SK-N-SH (cell line): ENCODE data around the gene AGAP1. TPM values are rescaled to one million over a fixed set of nuclear protein-coding genes. Genes with fewer than 3 reads are reported as not detected.

Experiments used
- CTCF ChIA-PET: fragments of 300-600, 350-600 bp; formaldehyde crosslinking; extraction: SDS; loops from one replicate; lab custom pipeline; 2021; lab: Yijun Ruan, JAX
- POLR2A ChIA-PET: fragments of 350-600 bp; sonication (Branson Sonifier 250); formaldehyde crosslinking; extraction: SDS; loops from one replicate; lab custom pipeline; 2020; ENCODE audit warnings: antibody characterized with exemption, inconsistent platforms; lab: Yijun Ruan, JAX
- DNase-seq: peaks from one replicate; pipeline ENCODE4 v3.0.0; 2012
- H2AFZ ChIP-seq: fragments of 200-600 bp; sonication (generic); 2 replicates; pipeline ENCODE4 v1.8.1; 2016; ENCODE audit warnings: antibody characterized with exemption, mild to moderate bottlenecking, low read depth
- H3F3A ChIP-seq: fragments of 200-600 bp; sonication (generic); replicated peaks from 2 replicates; pipeline ENCODE3; 2016; ENCODE audit warnings: antibody characterized with exemption, mild to moderate bottlenecking; ENCODE audit not compliant: insufficient read depth
- H3K27ac ChIP-seq, 2 experiments: fragments of 200-500 bp in 1 of 2; fragments of 200-600 bp in 1 of 2; sonication (Bioruptor generic) in 1 of 2; sonication (generic), shearing (Covaris generic) in 1 of 2; 2 replicates each; pipeline versions ENCODE4 v1.5.1 to v1.6.1; 2014 to 2016; ENCODE audit warnings: low read depth in 2 of 2, inconsistent platforms in 1 of 2, low read length in 1 of 2, mild to moderate bottlenecking in 1 of 2, mixed read lengths in 1 of 2
- H3K27me3 ChIP-seq: fragments of 200-600 bp; sonication (generic), shearing (Covaris generic); 2 replicates; pipeline ENCODE4 v1.6.1; 2016; ENCODE audit warnings: mixed run types; ENCODE audit not compliant: insufficient read depth
- H3K36me3 ChIP-seq, 2 experiments: fragments of 200-500 bp in 1 of 2; fragments of 200-600 bp in 1 of 2; sonication (Bioruptor generic) in 1 of 2; sonication (generic) in 1 of 2; replicated peaks in 1 of 2; 2 replicates each; pipeline versions ENCODE3 to v1.5.1; 2014 to 2016; ENCODE audit warnings: low read length in 1 of 2, mild to moderate bottlenecking in 1 of 2; ENCODE audit not compliant: insufficient read depth in 2 of 2, control insufficient read depth in 1 of 2
- H3K4me1 ChIP-seq, 2 experiments: fragments of 200-500 bp in 1 of 2; fragments of 200-600 bp in 1 of 2; sonication (Bioruptor generic) in 1 of 2; sonication (generic), shearing (Covaris generic) in 1 of 2; 2 replicates each; pipeline versions ENCODE4 v1.5.1 to v1.6.1; 2014 to 2016; ENCODE audit warnings: low read depth in 1 of 2, low read length in 1 of 2, mixed run types in 1 of 2; ENCODE audit not compliant: insufficient read depth in 2 of 2, control insufficient read depth in 1 of 2
- H3K4me2 ChIP-seq: fragments of 200-600 bp; sonication (generic), shearing (Covaris generic); 2 replicates; pipeline ENCODE4 v1.6.1; 2017; ENCODE audit warnings: mixed run types
- H3K4me3 ChIP-seq, 2 experiments: fragments of 200-500 bp in 1 of 2; fragments of 200-600 bp in 1 of 2; sonication (Bioruptor generic) in 1 of 2; sonication (generic), shearing (Covaris generic) in 1 of 2; 2 replicates each; pipeline versions ENCODE4 v1.5.1 to v1.8.1; 2014 to 2016; ENCODE audit warnings: low read depth in 2 of 2, inconsistent platforms in 1 of 2, low read length in 1 of 2, mild to moderate bottlenecking in 1 of 2, mixed read lengths in 1 of 2, moderate library complexity in 1 of 2
- H3K79me2 ChIP-seq: fragments of 200-600 bp; sonication (generic); 2 replicates; pipeline ENCODE4 v1.8.1; 2017; ENCODE audit warnings: mild to moderate bottlenecking; ENCODE audit not compliant: insufficient read depth
- H3K9ac ChIP-seq: fragments of 200-600 bp; sonication (generic); 2 replicates; pipeline ENCODE4 v1.6.1; 2017; ENCODE audit warnings: mixed run types
- H3K9me2 ChIP-seq: fragments of 200-600 bp; sonication (generic); 2 replicates; pipeline ENCODE4 v1.6.1; 2017; ENCODE audit warnings: mixed run types
- H3K9me3 ChIP-seq: fragments of 200-600 bp; sonication (generic); 2 replicates; pipeline ENCODE4 v1.6.1; 2017; ENCODE audit warnings: mixed run types, mild to moderate bottlenecking, moderate library complexity
- H4K20me1 ChIP-seq: fragments of 200-600 bp; sonication (generic); 2 replicates; pipeline ENCODE4 v1.6.1; 2017; ENCODE audit warnings: mild to moderate bottlenecking, mixed run types; ENCODE audit not compliant: insufficient read depth
- CTCF ChIP-seq: fragments of 200-600 bp; sonication (generic); IDR thresholded peaks from 2 replicates; pipeline ENCODE4 v1.6.1; 2017; ENCODE audit warnings: antibody characterized with exemption, mild to moderate bottlenecking, moderate library complexity
- FOSL2 ChIP-seq: IDR thresholded peaks from 2 replicates; pipeline ENCODE4 v1.4.0; 2012; ENCODE audit warnings: low read depth, mild to moderate bottlenecking, moderate library complexity, borderline replicate concordance
- GABPA ChIP-seq: IDR thresholded peaks from 2 replicates; pipeline ENCODE4 v1.4.0; 2012; ENCODE audit warnings: low read depth, mild to moderate bottlenecking
- JUND ChIP-seq: IDR thresholded peaks from 2 replicates; pipeline ENCODE4 v1.4.0; 2012
- PBX3 ChIP-seq: IDR thresholded peaks from 2 replicates; pipeline ENCODE4; 2012
- RAD21 ChIP-seq: IDR thresholded peaks from 2 replicates; pipeline ENCODE4 v1.6.1; 2012; ENCODE audit warnings: mild to moderate bottlenecking, low read length
- RCOR1 ChIP-seq: fragments of 150-350 bp; IDR thresholded peaks from 2 replicates; pipeline ENCODE4 v1.6.1; 2017; ENCODE audit warnings: antibody characterized with exemption, low read length
- RFX5 ChIP-seq: IDR thresholded peaks from 2 replicates; pipeline ENCODE4 v1.6.1; 2012; ENCODE audit warnings: mild to moderate bottlenecking, improper control_type of control experiment, low read length
- RXRA ChIP-seq: IDR thresholded peaks from 2 replicates; pipeline ENCODE4 v1.4.0; 2012; ENCODE audit warnings: low read depth, mild to moderate bottlenecking, borderline replicate concordance
- SMC3 ChIP-seq: IDR thresholded peaks from 2 replicates; pipeline ENCODE4 v1.6.1; 2012; ENCODE audit warnings: low read depth, low read length, improper control_type of control experiment
- USF1 ChIP-seq: IDR thresholded peaks from 2 replicates; pipeline ENCODE4 v1.4.0; 2012; ENCODE audit warnings: low read depth, borderline replicate concordance
- USF2 ChIP-seq: fragments of 150-350 bp; IDR thresholded peaks from 2 replicates; pipeline ENCODE4 v1.6.1; 2017; ENCODE audit warnings: antibody characterized with exemption, low read length, low read depth, borderline replicate concordance
- WGBS: methylation state at CpG from one replicate; pipeline ENCODE4 v1.1.6; 2017; ENCODE audit warnings: low lambda C conversion rate; 5-methylcytosine and 5-hydroxymethylcytosine counted together
- polyA plus RNA-seq, 3 experiments: library from polyadenylated mRNA; depleted of rRNA; stranded (reverse); fragments of >200 nt; gene quantifications; 2 replicates each; pipeline ENCODE4 v1.2.3, GENCODE V29; 2012
- TF ChIP-seq, protein P1 (sequence below): IDR thresholded peaks from 2 replicates; pipeline ENCODE4 v1.4.0; 2012; ENCODE audit warnings: low read depth, borderline replicate concordance

AGAP1 gene
- polyA plus RNA-seq, 1 of the 3 experiments (the other 2 are of a cell fraction): 8.8 TPM

DNA sequence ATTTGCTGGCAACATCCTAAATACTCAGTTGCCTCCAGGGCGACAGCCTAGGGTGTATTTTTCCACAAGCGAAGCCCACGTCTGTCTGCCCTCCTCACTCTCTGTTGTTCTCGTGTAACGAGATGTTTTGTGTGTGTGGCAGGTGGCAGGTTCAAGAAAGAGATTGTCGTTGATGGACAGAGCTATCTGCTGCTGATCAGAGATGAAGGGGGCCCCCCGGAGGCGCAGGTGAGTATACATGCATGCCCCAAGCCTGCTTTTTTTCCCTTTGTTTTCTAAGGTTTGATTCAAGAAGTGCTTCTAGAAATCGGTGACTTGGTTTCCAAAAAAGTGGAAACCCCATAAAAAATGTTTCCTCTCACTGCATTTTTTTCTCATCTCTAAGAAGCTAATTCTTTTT is 247.0 kb downstream of the AGAP1 start:
- Histone ChIP-seq H3K27ac (no peak overlapping the region), H3K9me2 (no peaks in the 10 kb centered on the region), H3K9me3 (no peaks in the 10 kb centered on the region), H3K4me1 (no peaks in the 10 kb centered on the region; a peak in 1 of 4 replicates), H4K20me1 (no peaks in the 10 kb centered on the region), H3K36me3 (no peaks in the 10 kb centered on the region), H3F3A (no peaks in the 10 kb centered on the region), H3K4me3 (no peak overlapping the region), H3K27me3 (no peaks in the 10 kb centered on the region), H3K79me2 (no peaks in the 10 kb centered on the region), H2AFZ (no peak overlapping the region), H3K4me2 (no peak overlapping the region), H3K9ac (no peak overlapping the region)
- CTCF ChIA-PET: interaction anchor here (0.7 to 11.6 kb wide), 12 partner anchors 8 to 144 kb away, joined by 3 to 301 read pairs (median 4); no protein-coding TSS in a partner anchor
- no peak for TF ChIP-seq USF1
- no peak for TF ChIP-seq RFX5
- TF ChIP-seq SMC3: peak; percentile 12; the same call in 1 of the 2 replicates
- no peak for TF ChIP-seq RXRA
- peak; percentile 45 for TF ChIP-seq CTCF
- no peak for TF ChIP-seq PBX3
- TF ChIP-seq JUND: no peak
- TF ChIP-seq RAD21: peak; percentile 60
- TF ChIP-seq, protein P1, sequence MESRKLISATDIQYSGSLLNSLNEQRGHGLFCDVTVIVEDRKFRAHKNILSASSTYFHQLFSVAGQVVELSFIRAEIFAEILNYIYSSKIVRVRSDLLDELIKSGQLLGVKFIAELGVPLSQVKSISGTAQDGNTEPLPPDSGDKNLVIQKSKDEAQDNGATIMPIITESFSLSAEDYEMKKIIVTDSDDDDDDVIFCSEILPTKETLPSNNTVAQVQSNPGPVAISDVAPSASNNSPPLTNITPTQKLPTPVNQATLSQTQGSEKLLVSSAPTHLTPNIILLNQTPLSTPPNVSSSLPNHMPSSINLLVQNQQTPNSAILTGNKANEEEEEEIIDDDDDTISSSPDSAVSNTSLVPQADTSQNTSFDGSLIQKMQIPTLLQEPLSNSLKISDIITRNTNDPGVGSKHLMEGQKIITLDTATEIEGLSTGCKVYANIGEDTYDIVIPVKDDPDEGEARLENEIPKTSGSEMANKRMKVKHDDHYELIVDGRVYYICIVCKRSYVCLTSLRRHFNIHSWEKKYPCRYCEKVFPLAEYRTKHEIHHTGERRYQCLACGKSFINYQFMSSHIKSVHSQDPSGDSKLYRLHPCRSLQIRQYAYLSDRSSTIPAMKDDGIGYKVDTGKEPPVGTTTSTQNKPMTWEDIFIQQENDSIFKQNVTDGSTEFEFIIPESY: no peak
- TF ChIP-seq GABPA: no peak
- no peak for TF ChIP-seq FOSL2
- TF ChIP-seq USF2: no peak
- TF ChIP-seq RCOR1: no peak
- peak; percentile 61 for DNase-seq
- WGBS: 77% methylated on average over 9 of the region's 9 CpGs
- POLR2A ChIA-PET: no interaction called here
